GM23338 (cell line): ENCODE measurements around the gene ZNHIT1.

Experiments
- CTCF ChIP-seq, 2 experiments: fragments of 200-600 bp in 1 of 2; sonication (generic) in 1 of 2; conservative IDR thresholded peaks; 2 replicates each; pipeline versions ENCODE4 v1.5.1 to v1.6.1; 2016 to 2017; ENCODE audit warnings: antibody characterized with exemption in 2 of 2, low read depth in 2 of 2, mild to moderate bottlenecking in 2 of 2, moderate library complexity in 1 of 2
- EZH2 ChIP-seq: fragments of 200-600 bp; sonication (generic); IDR thresholded peaks from one replicate; pipeline ENCODE4 v1.8.0; 2017; ENCODE audit warnings: antibody characterized with exemption, mild to moderate bottlenecking, low read depth; ENCODE audit not compliant: unreplicated experiment
- REST ChIP-seq: IDR thresholded peaks from one replicate; pipeline ENCODE4 v1.6.1; 2018; ENCODE audit warnings: antibody characterized with exemption; ENCODE audit not compliant: unreplicated experiment

- TF ChIP-seq EZH2 (no peak), CTCF (conservative IDR thresholded peaks at IDR 0.05; ENCODE audit: low read depth in 2 of 2) (no peak), REST (no peak)
Measured at GRCh38 chr7:101179117-101179516, 38.8 kb upstream of the ZNHIT1 start.
